Lung microvascular endothelial cell (primary cell): Measurements from ENCODE around the gene ZNF598. TPM values are rescaled to one million over a fixed set of nuclear protein-coding genes. Genes with fewer than 3 reads are reported as not detected.
"Not testable (repeated sequence)": the region's sequence is repeated elsewhere in the genome, so short reads cannot be mapped to it uniquely, and the experiment has no call there.

Source experiments
- DNase-seq, 2 donors: peaks; one replicate each; pipeline versions ENCODE4 v3.0.0 to v3.0.0-alpha.2; 2010; ENCODE audit warnings: low read depth in 2 of 2
- total RNA-seq: library from RNA; depleted of rRNA; stranded (reverse); fragments of >200 nt; gene quantifications from 2 replicates; pipeline ENCODE4 v1.2.1, GENCODE V29; 2014

The ZNF598 gene
- total RNA-seq, 1 donor from 2014 or later, result 9.7 TPM

DNA sequence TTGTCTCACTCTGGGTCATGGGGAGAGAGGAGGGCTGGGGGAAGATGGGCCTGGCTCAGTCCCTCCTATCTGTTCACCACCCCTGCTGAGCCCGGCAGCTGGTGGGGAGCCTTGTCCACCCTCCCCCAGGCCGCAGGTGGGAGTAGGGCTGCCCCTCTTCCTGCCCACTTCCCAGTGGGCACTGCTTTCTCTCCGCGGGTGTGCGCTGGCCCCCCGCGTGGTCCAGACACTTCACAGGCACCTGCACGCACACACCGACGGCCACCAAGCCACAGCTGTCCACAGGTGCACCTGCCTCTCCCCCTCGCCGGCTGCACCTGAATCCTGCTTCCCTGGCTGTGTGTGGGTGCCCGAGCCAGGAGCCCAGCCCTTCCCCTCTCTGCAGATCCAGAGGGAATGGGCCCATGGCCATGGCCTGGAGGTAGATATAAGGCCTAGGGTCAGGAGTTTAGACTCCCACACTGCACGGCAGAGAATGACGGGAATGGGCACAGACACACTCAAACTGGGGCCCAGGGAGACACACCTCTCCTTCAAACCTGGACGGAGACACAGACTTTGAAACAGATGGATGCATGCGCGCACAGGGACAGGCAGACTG, 19.1 kb upstream of the ZNF598 start:
- no peak for DNase-seq

DNA sequence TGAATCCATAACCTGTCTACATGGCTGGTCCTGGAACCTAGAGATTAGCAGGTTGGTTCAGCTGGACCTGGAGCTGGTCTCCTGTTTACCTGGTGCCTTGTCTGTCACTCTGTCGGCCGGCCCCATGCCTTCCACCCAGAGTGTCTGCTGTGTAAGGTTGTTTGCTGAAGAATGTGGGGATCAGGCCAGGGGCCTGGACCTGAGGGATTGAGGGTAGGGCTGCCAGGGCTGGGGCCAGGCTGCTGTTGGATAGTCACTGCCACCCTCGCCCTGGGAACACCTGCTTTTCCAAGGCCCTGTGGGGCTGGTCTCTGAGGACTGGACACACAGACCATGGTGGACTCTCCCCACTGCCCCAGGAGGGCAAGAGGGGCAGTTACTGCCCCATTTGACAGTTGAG, 18.5 kb upstream of the ZNF598 start:
- no peak for DNase-seq

DNA sequence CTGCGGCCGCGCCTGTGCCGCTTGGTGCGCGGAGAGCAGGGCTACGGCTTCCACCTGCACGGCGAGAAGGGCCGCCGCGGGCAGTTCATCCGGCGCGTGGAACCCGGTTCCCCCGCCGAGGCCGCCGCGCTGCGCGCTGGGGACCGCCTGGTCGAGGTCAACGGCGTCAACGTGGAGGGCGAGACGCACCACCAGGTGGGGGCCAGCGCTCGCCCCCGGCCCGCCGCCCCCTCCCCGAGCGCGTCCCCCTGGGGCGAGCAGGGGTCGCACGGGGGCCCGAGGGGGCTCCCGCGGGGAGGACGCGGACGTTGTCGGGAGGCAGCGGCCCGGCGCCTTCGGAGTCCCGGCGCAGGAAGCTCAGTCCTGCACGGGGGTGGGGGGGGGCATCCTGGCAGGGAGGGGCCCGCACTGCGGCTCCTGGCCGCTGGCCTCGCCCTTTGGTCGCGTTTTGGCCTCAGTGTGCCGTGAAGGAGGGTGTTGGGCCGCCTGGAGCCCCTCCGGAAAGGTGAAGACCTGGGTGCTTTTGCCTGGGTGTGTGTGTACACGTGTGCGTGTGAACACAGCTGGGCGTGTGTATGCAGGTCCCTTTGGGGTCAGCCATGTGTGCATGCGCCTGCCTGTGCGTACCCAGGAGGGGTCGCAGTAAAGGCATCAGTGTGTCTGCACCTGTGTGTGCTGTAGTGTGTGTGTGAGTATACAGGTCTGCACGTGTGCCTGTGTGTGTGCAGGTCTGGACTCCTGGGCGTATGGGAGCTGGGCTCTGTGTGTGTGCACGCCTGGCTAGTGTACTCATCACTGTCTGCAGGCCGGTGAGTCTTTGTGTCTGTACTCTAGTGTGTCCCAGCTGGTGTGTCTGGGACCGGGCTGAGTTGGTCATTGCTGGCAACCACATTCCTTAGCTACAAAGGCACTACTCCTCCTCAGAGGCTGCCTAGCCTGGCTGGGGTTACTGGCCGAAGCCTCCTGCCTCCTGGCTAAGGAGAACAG, 17.7 kb upstream of the ZNF598 start:
- DNase-seq, result peak; percentile 58 to 73

DNA sequence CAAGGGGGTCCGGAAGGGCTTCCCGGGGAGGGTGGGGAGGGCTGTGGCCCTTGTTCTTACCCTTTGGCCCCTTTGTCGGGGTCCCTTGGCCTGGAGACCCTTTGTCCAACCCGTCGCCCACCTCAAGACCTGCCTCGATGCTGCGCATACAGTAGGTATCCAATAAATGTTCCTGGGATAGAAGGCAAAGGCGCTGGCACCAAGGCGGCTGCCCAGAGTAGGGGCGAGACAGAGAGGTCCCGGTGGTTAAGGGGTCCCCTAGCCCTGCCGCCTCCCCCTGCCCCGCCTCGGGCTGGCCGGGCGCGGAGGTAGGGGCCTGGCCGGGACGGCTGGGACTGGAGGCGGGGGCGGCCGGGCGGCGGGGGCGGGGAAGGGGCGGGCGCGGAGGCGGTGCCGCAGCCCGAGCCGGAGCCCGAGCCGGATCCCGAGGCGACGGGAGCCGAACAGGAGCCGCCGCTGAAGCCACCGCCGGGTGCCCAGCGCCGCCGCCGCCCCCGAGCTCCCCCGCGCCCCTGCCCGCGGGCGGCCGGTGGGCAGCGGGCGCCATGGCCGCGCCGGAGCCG, 16.9 kb upstream of the ZNF598 start, which contains the start of gene NHERF2:
TSS of gene NHERF2 (plus strand) at position 442 of the 563 bp plus-strand sequence. CDS start at position 546, 104 bp downstream.
- peak; percentile 41 to 62 for DNase-seq

DNA sequence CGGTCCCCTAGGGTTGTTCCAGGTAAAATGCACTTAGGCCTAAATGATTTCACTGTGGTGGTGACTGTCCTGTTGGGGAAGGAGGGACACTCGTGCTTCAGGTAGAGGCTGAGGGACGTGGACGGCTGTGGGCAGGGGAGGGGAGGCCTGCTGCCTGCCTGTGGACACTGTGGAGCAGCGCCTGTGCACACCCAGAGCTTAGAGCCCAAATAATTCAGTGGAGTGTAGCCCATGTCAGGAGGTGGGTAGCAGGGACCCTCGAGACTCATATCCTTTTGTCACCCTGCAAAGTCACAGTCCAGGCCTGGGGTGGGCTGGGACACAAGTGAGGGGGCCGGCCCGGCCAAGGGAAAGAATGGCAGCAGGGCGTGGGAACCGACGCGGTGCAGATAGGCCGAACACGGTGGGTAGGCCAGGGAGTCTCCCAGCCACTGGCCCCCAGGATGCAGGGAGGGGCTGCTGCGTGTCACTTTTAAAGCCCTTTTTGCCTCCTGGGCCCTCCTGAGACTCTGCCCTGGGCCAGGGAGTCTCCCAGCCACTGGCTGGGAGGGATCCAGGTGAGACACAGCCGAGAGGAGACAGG, 16.3 kb upstream of the ZNF598 start:
- DNase-seq, result no peak

DNA sequence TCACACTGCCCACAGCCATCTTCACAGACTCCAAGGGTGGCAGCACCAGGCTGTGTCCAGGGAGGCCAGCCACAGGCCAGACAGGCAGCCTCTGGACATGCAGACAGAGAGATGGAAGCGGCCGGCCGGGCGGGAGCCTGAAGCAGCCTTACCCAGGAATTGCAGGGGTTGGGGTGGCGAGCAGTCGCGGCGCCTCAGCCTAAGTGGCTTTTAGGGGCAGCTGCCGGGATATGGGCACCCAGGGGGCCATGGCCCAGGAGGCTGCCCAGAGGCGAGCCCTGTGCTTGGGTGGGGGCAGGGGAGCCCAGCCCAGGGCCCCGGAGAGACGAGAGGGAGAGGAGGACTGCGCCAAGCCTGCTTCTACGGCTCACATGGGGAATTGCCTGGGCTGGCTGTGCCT, 15.6 kb upstream of the ZNF598 start:
- DNase-seq, result no peak

DNA sequence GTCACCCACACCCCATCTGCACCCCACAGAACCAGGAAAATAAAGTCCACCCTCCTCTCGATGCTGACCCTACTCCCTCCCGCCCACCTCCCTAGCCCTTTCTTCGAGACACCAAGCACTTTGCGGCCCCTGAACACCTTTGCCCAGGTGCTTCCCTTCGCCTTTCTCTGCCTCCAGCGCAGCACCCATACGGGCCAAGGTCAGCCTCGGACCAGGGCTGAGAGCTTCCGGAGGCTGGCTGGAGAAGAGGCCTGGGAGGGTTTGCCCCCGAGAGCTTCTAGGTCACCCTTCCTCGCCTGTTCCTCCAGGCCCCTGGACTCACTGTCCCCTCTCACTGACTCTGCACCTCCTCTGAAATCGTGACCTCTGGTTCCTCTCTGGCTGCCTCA, 14.4 kb upstream of the ZNF598 start:
- DNase-seq, result no peak

DNA sequence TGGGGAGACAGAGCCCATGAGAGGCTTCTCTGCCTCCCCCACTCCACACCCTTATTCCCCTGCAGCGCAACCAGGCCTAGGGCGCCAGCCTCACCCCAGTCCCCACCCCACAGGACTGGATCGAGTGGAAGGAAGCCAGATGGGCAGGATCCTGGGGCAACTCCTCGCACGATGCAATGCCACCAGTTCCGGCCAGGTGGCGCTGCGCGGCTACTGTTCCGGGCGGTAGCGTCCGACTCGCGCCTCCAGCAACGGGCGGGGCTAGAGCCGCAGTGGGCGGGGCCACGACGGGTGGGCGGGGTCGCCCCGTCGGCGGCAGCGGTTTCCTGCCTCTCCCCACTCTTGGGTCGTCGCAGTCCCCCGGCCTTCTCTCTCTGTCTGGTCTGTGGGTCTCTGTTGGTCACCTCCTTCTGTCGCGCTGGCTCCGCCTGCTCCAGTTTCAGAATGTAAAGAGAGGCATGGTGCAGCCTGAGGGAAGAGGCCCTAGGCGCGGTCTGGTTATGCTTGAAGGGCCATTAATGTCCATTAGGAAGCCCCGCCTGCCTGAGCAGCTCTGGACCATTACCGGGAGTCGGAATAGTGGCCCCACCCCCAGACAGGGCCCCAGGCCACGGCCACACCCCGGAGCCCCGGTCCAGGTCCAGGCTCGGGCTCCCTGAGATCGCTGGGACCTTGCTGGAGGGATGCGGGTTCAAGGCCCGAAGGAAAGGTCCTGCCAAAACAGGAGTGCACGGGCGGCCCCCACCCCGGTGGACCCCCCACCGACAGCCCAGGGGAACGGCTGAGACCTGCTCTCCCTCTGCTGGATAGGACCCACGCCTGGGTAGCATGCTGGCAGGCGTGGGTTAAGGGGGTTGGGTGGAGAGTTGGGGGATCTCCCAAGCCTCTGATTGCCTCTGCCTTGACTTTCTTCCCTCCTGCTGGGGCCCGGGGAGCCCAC, 13.7 kb upstream of the ZNF598 start:
- peak; percentile 86 to 94 for DNase-seq

DNA sequence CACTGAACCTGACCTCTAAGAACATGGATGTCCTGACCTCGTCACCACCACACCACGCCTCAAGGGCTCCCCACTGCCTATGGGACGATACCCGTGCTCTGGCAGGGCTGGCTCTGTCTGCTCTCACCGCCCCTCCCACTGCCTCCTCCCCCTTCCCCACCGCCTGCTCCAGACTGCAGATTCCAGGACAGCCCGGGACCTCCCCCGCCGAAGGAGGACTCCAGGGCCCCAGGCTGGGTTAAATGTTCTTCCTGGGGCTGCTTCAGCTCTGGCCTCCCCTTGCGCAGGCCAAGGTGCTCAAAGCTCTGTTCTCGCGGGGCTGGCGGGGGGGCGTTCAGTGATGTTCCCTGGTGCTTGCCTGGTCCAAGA, 13.1 kb upstream of the ZNF598 start:
- DNase-seq, result no peak

DNA sequence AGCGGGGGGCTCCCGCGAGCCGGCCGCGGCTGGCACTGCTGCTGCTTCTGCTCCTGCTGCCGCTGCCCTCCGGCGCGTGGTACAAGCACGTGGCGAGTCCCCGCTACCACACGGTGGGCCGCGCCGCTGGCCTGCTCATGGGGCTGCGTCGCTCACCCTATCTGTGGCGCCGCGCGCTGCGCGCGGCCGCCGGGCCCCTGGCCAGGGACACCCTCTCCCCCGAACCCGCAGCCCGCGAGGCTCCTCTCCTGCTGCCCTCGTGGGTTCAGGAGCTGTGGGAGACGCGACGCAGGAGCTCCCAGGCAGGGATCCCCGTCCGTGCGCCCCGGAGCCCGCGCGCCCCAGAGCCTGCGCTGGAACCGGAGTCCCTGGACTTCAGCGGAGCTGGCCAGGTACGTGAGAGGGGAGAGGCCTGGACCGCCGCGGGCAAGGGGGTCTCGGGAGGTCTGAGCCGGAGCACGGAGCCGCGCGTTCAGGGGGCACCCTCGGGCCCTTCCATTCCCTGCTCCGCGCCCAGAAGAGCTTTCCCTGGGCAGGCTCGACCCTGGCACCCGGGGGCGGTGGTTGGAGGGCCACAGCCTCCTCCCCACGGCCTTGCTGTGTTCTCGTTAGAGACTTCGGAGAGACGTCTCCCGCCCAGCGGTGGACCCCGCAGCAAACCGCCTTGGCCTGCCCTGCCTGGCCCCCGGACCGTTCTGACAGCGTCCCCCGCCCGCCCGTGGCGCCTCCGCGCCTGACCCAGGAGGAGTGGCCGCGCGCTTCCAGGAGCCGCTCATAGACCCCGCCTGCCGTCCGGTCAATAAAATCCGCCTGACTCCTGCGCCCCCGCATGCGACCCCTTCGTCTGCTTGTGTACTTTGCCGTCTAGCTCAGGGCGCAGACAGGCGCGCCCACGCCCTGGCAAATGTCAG, 10.6 kb upstream of the ZNF598 start:
- DNase-seq, result no peak

DNA sequence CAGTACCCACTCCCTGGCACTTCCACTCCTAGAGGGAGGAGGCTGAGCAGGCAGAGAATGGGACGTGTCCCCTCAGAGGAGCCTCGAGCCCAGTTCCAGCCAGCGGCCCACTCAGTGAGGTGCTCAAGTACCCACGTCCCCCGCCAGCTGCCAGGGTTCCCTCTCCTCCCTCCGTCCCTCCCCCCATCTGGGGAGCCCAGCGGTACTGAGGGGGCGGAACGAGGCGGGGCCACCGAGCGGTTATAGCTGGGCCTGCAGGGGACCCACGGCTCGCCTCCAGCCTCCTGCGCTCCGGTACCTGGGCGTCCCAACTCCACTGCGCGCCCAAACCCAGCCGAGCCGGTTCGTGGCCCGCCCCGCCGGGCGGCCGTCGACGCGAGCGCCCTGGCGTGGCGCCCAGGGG, 9.9 kb upstream of the ZNF598 start, which contains the start of gene NPW:
TSS of gene NPW (plus strand) at position 268 of the 403 bp plus-strand sequence.
- no peak for DNase-seq

DNA sequence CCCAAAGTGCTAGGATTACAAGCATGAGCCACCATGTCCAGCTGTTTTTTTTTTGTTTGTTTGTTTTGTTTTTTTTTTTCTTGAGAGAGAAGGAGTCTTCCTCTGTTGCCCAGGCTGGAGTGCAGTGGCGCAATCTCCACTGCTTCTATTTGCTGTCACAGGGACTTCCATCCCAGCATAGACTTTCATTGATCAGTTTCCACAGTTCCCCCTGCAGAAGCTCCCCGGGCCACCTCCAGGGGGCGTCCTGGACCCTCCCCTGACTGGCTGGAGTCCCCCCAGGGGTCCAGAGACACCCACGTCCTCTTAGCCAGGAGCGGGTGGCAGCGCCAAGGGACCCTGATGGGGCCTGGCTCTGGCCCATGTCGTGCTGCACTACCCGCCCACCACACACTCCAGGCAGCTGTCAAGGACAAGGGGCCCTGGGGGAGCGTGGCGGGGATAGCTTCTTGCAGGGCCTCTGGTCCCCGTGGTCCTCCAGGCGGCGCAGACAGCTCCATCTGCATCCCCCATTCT, 6.8 kb upstream of the ZNF598 start:
- DNase-seq, result no peak

DNA sequence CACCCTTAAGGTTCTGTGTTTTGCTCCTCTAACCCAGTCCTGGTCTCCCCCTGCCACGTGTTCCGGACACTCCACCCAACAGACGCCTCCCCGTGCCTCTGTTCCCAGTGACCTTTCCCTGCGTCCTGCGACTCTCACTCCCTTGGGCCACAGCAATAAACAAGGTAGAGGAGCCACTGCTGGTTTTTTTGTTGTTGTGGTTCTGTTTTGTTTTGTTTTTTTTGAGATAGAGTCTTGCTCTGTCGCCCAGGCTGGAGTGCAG, 6.3 kb upstream of the ZNF598 start:
- DNase-seq, result no peak

DNA sequence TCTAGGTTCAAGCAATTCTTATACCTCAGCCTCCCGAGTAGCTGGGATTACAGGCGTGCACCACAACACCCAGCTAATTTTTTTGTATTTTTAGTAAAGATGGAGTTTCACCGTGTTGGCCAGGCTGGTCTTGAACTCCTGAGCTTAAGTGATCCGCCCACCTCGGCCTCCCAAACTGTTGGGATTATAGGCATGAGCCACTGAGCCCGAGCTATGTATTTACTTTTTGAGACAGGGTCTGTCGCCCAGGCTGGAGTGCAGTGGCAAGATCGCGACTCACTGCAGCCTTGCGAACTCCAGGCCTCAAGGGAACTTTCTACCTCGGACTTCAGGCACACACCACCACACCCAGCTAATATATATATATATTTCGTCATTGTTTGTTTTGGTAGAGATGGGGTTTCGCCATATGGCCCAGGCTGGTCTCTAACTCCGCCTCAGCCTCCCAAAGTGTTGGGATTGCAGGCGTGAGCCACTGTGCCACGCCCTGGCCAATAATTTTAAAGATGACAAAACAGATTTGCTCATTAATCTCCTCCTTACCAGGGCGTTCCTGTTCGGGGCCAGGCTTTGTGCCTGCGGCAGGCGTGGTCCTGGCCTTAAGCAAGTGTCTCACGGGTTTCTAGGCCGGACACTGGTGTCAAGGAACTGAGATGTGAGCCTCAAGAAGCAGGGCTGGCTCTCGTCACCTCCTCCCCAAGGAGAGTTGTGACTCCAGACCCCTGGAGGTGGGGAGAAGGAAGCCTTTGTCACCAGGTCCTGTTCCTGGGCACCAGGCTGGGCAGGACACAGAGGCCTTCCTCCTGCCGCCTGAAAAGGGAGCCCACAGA, 5.7 kb upstream of the ZNF598 start:
- no peak for DNase-seq

DNA sequence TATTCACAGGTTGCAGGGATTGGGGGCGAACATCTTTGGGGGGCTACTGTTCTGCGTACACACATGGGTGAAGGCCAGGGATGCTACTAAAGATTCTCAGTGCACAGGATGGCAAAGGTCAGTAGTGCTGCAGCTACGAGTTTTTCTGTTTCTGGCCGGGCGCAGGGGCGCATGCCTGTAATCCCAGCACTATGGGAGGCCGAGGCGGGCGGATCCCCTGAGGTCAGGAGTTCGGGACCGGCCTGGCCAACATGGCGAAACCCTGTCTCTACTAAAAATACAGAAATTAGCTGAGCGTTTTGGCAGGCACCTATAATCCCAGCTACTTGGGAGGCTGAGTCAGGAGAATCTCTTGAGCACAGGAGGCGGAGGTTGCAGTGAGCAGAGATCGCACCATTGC, 3.9 kb upstream of the ZNF598 start:
- DNase-seq, result no peak

DNA sequence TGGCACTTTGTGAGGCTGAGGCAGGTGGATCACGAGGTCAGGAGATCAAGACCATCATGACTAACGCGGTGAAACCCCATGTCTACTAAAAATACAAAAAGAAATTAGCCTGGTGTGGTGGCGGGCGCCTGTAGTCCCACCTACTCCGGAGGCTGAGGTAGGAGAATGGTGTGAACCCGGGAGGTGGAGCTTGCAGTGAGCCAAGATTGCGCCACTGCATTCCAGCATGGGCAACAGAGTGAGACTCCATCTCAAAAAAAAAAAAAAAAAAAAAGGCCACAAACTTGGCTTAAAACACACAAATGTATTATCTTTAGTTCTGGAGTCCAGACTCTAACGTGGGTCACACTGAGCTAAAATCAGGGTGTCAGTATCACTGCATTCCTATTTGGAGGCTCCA, 2.1 kb upstream of the ZNF598 start:
- not testable (repeated sequence) for DNase-seq

DNA sequence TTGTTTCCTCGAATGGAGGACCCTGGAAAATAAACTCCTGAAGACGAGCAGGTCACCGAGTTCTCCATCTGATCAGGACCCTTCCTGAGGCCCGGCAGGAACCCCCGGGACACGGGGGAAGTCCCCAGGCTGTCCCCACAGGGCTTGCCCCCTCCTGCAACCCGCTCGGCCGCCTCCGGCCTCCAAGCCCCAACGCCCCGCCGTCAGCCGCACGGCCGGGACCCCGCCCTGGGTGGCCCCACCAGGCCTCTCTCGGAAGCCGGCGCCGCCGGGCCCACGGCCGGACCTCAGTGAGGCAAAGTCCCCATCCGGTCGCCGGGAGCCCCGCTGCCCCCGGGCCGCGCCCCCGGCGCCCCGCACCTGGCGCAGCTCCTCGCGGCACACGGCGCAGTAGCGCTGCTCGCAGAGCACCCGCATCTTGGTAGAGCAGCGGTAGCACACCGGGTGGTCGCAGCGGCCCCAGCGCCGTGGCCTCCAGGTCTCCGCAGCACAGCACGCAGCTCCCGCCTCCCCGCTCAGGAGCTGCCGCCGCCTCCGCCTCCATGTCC, 383 bp downstream of the ZNF598 start:
- DNase-seq, result no peak

DNA sequence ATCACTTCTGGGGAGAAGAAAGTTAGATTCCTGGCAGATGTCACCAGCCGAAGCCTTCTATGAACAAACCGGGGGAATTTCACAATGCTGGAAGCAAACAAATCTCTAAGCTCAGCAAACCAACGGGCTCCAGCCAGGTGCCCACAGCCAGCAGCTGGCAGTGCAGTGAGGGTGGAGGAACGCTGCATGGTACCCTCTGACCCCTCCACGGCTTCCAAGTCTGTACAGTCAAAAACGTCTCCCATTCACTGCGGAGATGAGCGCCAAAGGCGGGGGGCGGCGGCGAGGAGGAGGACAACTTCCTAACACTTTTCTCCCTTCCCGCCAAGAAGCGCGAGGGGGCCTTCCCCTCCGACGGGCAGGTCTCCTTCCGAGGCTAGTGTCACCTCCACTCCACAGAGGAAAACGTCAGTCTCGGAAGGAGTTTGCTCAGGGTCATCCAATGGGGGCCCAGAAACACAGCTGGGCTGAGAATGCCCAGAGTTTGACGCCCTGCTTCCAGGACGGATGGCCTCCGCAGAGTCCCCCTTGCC, 924 bp downstream of the ZNF598 start:
- peak in 1 of 2 donors; percentile 26 for DNase-seq
